ENCODE data around the gene SPTLC2. TPM values are rescaled to one million over a fixed set of nuclear protein-coding genes. Genes with fewer than 3 reads are reported as not detected.

SPTLC2 gene

GRCh38 chr14:77457522-77458248 is 158.8 kb downstream of the SPTLC2 start, which contains the start of the genes AHSA1 and VIPAS39:
Gene AHSA1 (plus strand): TSS chr14:77458093. CDS start chr14:77458190, 97 bp downstream.
Gene VIPAS39 (minus strand): TSS chr14:77457601. CDS start chr14:77454102, 3,499 bp downstream.
- peak; percentile 98 for DNase-seq (ENCODE audit: low spot score)
- H3K9me3 ChIP-seq (replicated peaks in 1 of 2; ENCODE audit: control insufficient read depth in 2 of 2, insufficient read depth in 1 of 2, low read depth in 1 of 2, low read length in 2 of 2), result no peaks in the 10 kb centered on the region
- H2BK120ac ChIP-seq (ENCODE audit: low read depth, low read length), result no peak within 1 kb of the TSS
- H3K4ac ChIP-seq (ENCODE audit: low read length), result no peak within 1 kb of the TSS
- peaks cover 9% of the 10 kb centered on the region for H3K79me1 ChIP-seq (ENCODE audit: low read depth, low read length)
- peak within 1 kb of the TSS; percentile 28 for H2BK12ac ChIP-seq (ENCODE audit: low read length)
- H3K4me3 ChIP-seq (ENCODE audit: low read length in 2 of 2), result peak within 1 kb of the TSS; percentile 67 to 95
- H3K23ac ChIP-seq (ENCODE audit: low read depth, low read length, poor library complexity), result peak within 1 kb of the TSS; percentile 32
- peak within 1 kb of the TSS; percentile 48 for H3K14ac ChIP-seq (ENCODE audit: low read length)
- peaks cover 26 to 44% of the 10 kb centered on the region in 2 donors for H3K36me3 ChIP-seq (replicated peaks in 1 of 2; ENCODE audit: control insufficient read depth in 2 of 2, insufficient read depth in 2 of 2, low read length in 2 of 2)
- H3K27me3 ChIP-seq (ENCODE audit: control insufficient read depth in 3 of 3, insufficient read depth in 3 of 3, low read depth in 1 of 3, low read length in 3 of 3), result no peaks in the 10 kb centered on the region
- H3K4me2 ChIP-seq (ENCODE audit: insufficient read depth, low read length, poor library complexity, severe bottlenecking), result peak within 1 kb of the TSS; percentile 70
- H4K8ac ChIP-seq (ENCODE audit: low read depth, low read length), result no peak within 1 kb of the TSS
- H3K18ac ChIP-seq (ENCODE audit: low read length), result peak within 1 kb of the TSS; percentile 94
- H3K4me1 ChIP-seq (ENCODE audit: control insufficient read depth in 2 of 2, insufficient read depth in 1 of 2, low read depth in 1 of 2, low read length in 2 of 2), result peaks cover 2 to 6% of the 10 kb centered on the region in 2 donors
- H3K27ac ChIP-seq (replicated peaks; ENCODE audit: low read length), result peak within 1 kb of the TSS; percentile 72
- peak within 1 kb of the TSS; percentile 88 for H2AFZ ChIP-seq (ENCODE audit: low read length)
- no peak within 1 kb of the TSS for H2AK5ac ChIP-seq (ENCODE audit: low read depth, low read length)
- peak within 1 kb of the TSS; percentile 92 for H3K9ac ChIP-seq (ENCODE audit: low read depth, low read length, poor library complexity)
- no peak within 1 kb of the TSS for H2BK5ac ChIP-seq (ENCODE audit: low read length)
- no peak within 1 kb of the TSS for H4K91ac ChIP-seq (ENCODE audit: low read depth, low read length, poor library complexity)
- no CpG with 5 or more reads among the region's 50 CpGs for WGBS, 2 donors (ENCODE audit: extremely low coverage in 2 of 2, insufficient read length in 2 of 2, insufficient replicate concordance in 1 of 2)
- peak within 1 kb of the TSS; percentile 35 for H2BK15ac ChIP-seq (ENCODE audit: low read length)

- no CpG with 5 or more reads among the region's 18 CpGs for WGBS, 2 donors (ENCODE audit: extremely low coverage in 2 of 2, insufficient read length in 2 of 2, insufficient replicate concordance in 1 of 2)
- Histone ChIP-seq H2BK15ac (ENCODE audit: low read length) (no peak overlapping the region), H3K14ac (ENCODE audit: low read length) (no peak overlapping the region), H3K4me2 (ENCODE audit: insufficient read depth, low read length, poor library complexity, severe bottlenecking) (peak overlapping the region; percentile 70), H2AFZ (ENCODE audit: low read length) (peak overlapping the region; percentile 88), H3K9me3 (replicated peaks in 1 of 2; ENCODE audit: control insufficient read depth in 2 of 2, insufficient read depth in 1 of 2, low read depth in 1 of 2, low read length in 2 of 2) (no peaks in the 10 kb centered on the region), H2BK120ac (ENCODE audit: low read depth, low read length) (no peak overlapping the region), H4K8ac (ENCODE audit: low read depth, low read length) (no peak overlapping the region), H3K9ac (ENCODE audit: low read depth, low read length, poor library complexity) (peak overlapping the region; percentile 22), H2AK5ac (ENCODE audit: low read depth, low read length) (no peak overlapping the region), H2BK12ac (ENCODE audit: low read length) (no peak overlapping the region), H3K4ac (ENCODE audit: low read length) (no peak overlapping the region), H3K36me3 (replicated peaks in 1 of 2; ENCODE audit: control insufficient read depth in 2 of 2, insufficient read depth in 2 of 2, low read length in 2 of 2) (peaks cover 21 to 44% of the 10 kb centered on the region in 2 donors), H3K79me1 (ENCODE audit: low read depth, low read length) (peaks cover 9% of the 10 kb centered on the region), H3K23ac (ENCODE audit: low read depth, low read length, poor library complexity) (no peak overlapping the region), H3K4me3 (ENCODE audit: low read length in 2 of 2) (peak overlapping the region; percentile 67 to 84), H4K91ac (ENCODE audit: low read depth, low read length, poor library complexity) (no peak overlapping the region), H3K27me3 (ENCODE audit: control insufficient read depth in 3 of 3, insufficient read depth in 3 of 3, low read depth in 1 of 3, low read length in 3 of 3) (no peaks in the 10 kb centered on the region), H2BK5ac (ENCODE audit: low read length) (no peak overlapping the region), H3K18ac (ENCODE audit: low read length) (peak overlapping the region; percentile 31), H3K27ac (replicated peaks; ENCODE audit: low read length) (peak overlapping the region; percentile 51), H3K4me1 (ENCODE audit: control insufficient read depth in 2 of 2, insufficient read depth in 1 of 2, low read depth in 1 of 2, low read length in 2 of 2) (peaks cover 2 to 6% of the 10 kb centered on the region in 2 donors)
- no peak for DNase-seq (ENCODE audit: low spot score)
Observed at GRCh38 chr14:77457115-77457521, 159.3 kb downstream of the SPTLC2 start.

Small RNA genes lying within 50 kb of the gene (small RNA-seq; reads per million reads assigned to genes)
- gene COX6CP11 (ENCODE audit: insufficient read depth) (not detected), gene RF00404 (ENCODE audit: insufficient read depth) (not detected), gene RN7SL587P (ENCODE audit: insufficient read depth) (not detected)

Data from neuronal stem cell (in vitro differentiated cells).